ENCODE measurements around the gene PRKD1.
"Not testable (repeated sequence)": the region's sequence is repeated elsewhere in the genome, so short reads cannot be mapped to it uniquely, and the experiment has no call there.

PRKD1 gene

GRCh38 chr14:29798811-29799210, 128.8 kb downstream of the PRKD1 start:
- no peak for DNase-seq (ENCODE audit: low spot score)

- DNase-seq (ENCODE audit: low spot score) = no peak
Observed at GRCh38 chr14:29798108-29798663, 129.5 kb downstream of the PRKD1 start.

- DNase-seq (ENCODE audit: low spot score) = no peak
Observed at GRCh38 chr14:29796853-29797252, 130.8 kb downstream of the PRKD1 start.

GRCh38 chr14:29789475-29789874, 138.2 kb downstream of the PRKD1 start:
- DNase-seq (ENCODE audit: low spot score) = no peak

GRCh38 chr14:29788093-29788492, 139.6 kb downstream of the PRKD1 start:
- DNase-seq (ENCODE audit: low spot score) = no peak

- no peak for DNase-seq (ENCODE audit: low spot score)
Observed at GRCh38 chr14:29783556-29783955, 144.1 kb downstream of the PRKD1 start.

GRCh38 chr14:29782041-29782440, 145.6 kb downstream of the PRKD1 start:
- DNase-seq (ENCODE audit: low spot score) = no peak

GRCh38 chr14:29777142-29777541, 150.5 kb downstream of the PRKD1 start:
- not testable (repeated sequence) for DNase-seq (ENCODE audit: low spot score)

GRCh38 chr14:29773990-29774389, 153.7 kb downstream of the PRKD1 start:
- DNase-seq (ENCODE audit: low spot score) = no peak

GRCh38 chr14:29763342-29763858, 164.2 kb downstream of the PRKD1 start:
- no peak for DNase-seq (ENCODE audit: low spot score)

GRCh38 chr14:29759521-29760340, 167.9 kb downstream of the PRKD1 start:
- DNase-seq (ENCODE audit: low spot score) = no peak

- no peak for DNase-seq (ENCODE audit: low spot score)
Observed at GRCh38 chr14:29757711-29758233, 169.9 kb downstream of the PRKD1 start.

- DNase-seq (ENCODE audit: low spot score) = no peak
Observed at GRCh38 chr14:29757188-29757680, 170.4 kb downstream of the PRKD1 start.

GRCh38 chr14:29756019-29756385, 171.6 kb downstream of the PRKD1 start:
- DNase-seq (ENCODE audit: low spot score) = no peak

GRCh38 chr14:29755311-29756018, 172.2 kb downstream of the PRKD1 start:
- DNase-seq (ENCODE audit: low spot score) = no peak

GRCh38 chr14:29754134-29754533, 173.5 kb downstream of the PRKD1 start:
- DNase-seq (ENCODE audit: low spot score) = no peak

GRCh38 chr14:29752221-29752923, 175.3 kb downstream of the PRKD1 start:
- DNase-seq (ENCODE audit: low spot score) = no peak

- DNase-seq (ENCODE audit: low spot score) = no peak
Observed at GRCh38 chr14:29749829-29750228, 177.8 kb downstream of the PRKD1 start.

- peak; percentile 19 for DNase-seq (ENCODE audit: low spot score)
Observed at GRCh38 chr14:29749327-29749726, 178.3 kb downstream of the PRKD1 start.

GRCh38 chr14:29745863-29746262, 181.8 kb downstream of the PRKD1 start:
- DNase-seq (ENCODE audit: low spot score) = no peak

- DNase-seq (ENCODE audit: low spot score) = no peak
Observed at GRCh38 chr14:29743531-29743930, 184.1 kb downstream of the PRKD1 start.

- no peak for DNase-seq (ENCODE audit: low spot score)
Observed at GRCh38 chr14:29741909-29742401, 185.7 kb downstream of the PRKD1 start.
